Upper lobe of right lung (tissue), 1 donor: ENCODE results near the gene NFAM1. TPM values are rescaled to one million over a fixed set of nuclear protein-coding genes. Genes with fewer than 3 reads are reported as not detected.

Experiments
- ATAC-seq: fragments of 200-7000 bp; cut with Tn5 transposase; one replicate; pipeline ENCODE4 v1.9.1; 2020; ENCODE audit warnings: mild to moderate bottlenecking, moderate library complexity
- DNase-seq: peaks from one replicate; pipeline ENCODE4 v3.0.0-alpha.2; 2020
- H3K27ac ChIP-seq: fragments of 200-600 bp; one replicate; pipeline ENCODE4 v1.8.0; 2022
- H3K27me3 ChIP-seq: fragments of 200-600 bp; one replicate; pipeline ENCODE4 v1.8.0; 2022; ENCODE audit warnings: mild to moderate bottlenecking
- H3K36me3 ChIP-seq: fragments of 200-600 bp; one replicate; pipeline ENCODE4 v1.8.0; 2022
- H3K4me1 ChIP-seq: fragments of 200-600 bp; one replicate; pipeline ENCODE4 v1.8.0; 2022
- H3K4me3 ChIP-seq: fragments of 200-600 bp; one replicate; pipeline ENCODE4 v1.8.0; 2022; ENCODE audit warnings: mild to moderate bottlenecking
- H3K9me3 ChIP-seq: fragments of 200-600 bp; one replicate; pipeline ENCODE4 v1.8.0; 2022
- CTCF ChIP-seq: fragments of 200-600 bp; IDR thresholded peaks from one replicate; pipeline ENCODE4 v1.8.0; 2022; ENCODE audit warnings: antibody characterized with exemption
- intact Hi-C: fragments of 100-400 bp; cut with DNase I; formaldehyde crosslinking; loops from one replicate; pipeline ENCODE4 v1.11.0; 2022
- total RNA-seq: library from RNA; stranded (reverse); fragmentation: NEBNext Ultra II Directional; extraction: Animal tissue kit (Norgen Biotek cat#: 25700); gene quantifications from one replicate; pipeline ENCODE4 v1.2.1, GENCODE V29; 2021
- donor health status: DM: no; HTN: yes; CAD: no; lungs with severe emphysema.

The NFAM1 gene
- total RNA-seq, 1 donor from 2014 or later = 12.6 TPM

GRCh38 chr22:42365111-42365865 lies 66.9 kb downstream of the NFAM1 start:
- no peak overlapping the region for H3K4me3 ChIP-seq
- intact Hi-C loops = no loop called here
- H3K27ac ChIP-seq = no peak overlapping the region
- no peaks in the 10 kb centered on the region for H3K36me3 ChIP-seq
- H3K9me3 ChIP-seq = no peaks in the 10 kb centered on the region
- peaks cover 13% of the 10 kb centered on the region for H3K27me3 ChIP-seq
- DNase-seq = no peak
- H3K4me1 ChIP-seq = peaks cover 18% of the 10 kb centered on the region
- no peak for TF ChIP-seq CTCF
- ATAC-seq = no peak

DNA sequence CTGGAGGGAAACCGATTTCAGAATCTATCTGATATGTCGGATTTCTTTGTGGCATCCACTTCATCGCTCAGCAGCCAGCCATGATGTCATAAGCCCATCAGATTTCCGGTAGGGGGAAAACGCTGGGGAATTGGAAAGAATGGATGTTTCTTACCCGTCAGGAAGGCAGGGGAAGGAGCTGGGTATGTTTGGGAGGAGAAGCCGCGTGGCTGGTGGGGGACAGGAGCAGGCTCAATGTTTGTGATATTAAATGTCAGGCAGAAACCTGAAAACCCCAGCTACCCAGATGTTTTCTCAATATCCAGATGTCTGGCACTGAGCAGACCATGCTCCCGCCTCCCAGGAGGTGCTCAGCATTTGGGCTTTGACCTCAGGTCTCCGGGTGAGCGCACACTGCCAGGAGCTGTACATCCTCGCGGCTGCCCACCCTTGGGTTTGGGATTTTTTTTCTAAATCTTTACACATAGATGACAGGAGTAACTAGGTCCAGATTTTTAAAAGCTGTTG lies 67.5 kb downstream of the NFAM1 start:
- Histone ChIP-seq H3K4me1 (peaks cover 16% of the 10 kb centered on the region), H3K9me3 (no peaks in the 10 kb centered on the region), H3K36me3 (no peaks in the 10 kb centered on the region), H3K27ac (no peak overlapping the region), H3K27me3 (peaks cover 13% of the 10 kb centered on the region), H3K4me3 (no peak overlapping the region)
- ATAC-seq = no peak
- DNase-seq = no peak
- intact Hi-C loops = no loop called here
- TF ChIP-seq CTCF = no peak

DNA sequence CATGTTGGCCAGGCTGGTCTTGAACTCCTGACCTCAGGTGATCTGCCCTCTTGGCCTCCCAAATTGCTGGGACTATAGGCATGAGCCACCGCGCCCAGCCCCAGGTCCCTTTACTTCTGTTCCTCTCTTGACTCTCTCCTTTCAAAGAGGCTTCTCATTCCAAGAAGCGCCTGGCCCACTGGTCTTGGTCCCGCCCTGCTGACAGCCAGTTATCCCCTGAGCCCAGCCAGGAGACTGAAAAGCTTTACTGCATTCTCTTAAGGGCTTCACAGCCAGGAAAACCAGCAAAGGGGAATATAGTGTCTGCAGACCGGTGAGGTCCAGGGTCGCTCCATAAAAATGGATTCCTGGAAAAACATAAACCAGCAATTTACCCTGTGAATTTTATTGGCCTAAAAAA lies 68.3 kb downstream of the NFAM1 start:
- no peak for ATAC-seq
- Histone ChIP-seq H3K27me3 (peaks cover 13% of the 10 kb centered on the region), H3K9me3 (no peaks in the 10 kb centered on the region), H3K4me3 (no peak overlapping the region), H3K36me3 (no peaks in the 10 kb centered on the region), H3K27ac (no peak overlapping the region), H3K4me1 (peaks cover 12% of the 10 kb centered on the region)
- intact Hi-C loops = no loop called here
- TF ChIP-seq CTCF = no peak
- no peak for DNase-seq

DNA sequence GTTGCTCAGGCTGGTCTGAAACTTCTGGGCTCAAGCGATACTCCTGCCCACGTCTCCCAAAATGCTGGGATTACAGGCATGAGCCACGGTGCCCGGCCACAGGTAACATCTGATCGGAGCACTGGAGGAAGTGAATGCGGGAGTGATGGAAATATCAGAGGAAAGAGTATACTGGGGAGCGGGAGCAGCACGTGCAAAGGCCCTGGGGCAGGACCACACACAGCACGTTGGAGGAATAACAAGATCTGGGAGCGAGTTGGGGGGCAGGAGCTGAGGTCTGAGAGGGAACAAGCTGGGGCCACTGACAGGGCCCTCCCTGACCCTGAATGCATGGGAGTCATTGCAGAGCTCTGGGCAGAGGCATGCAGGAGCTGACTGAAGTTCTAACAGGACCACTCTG lies 70.7 kb downstream of the NFAM1 start:
- Histone ChIP-seq H3K36me3 (no peaks in the 10 kb centered on the region), H3K9me3 (no peaks in the 10 kb centered on the region), H3K4me3 (no peak overlapping the region), H3K27me3 (no peaks in the 10 kb centered on the region), H3K4me1 (peaks cover 3% of the 10 kb centered on the region), H3K27ac (no peak overlapping the region)
- DNase-seq = no peak
- TF ChIP-seq CTCF = no peak
- intact Hi-C loops = no loop called here
- ATAC-seq = no peak

- no peaks in the 10 kb centered on the region for H3K36me3 ChIP-seq
- TF ChIP-seq CTCF = no peak
- no peaks in the 10 kb centered on the region for H3K27me3 ChIP-seq
- H3K4me1 ChIP-seq = peaks cover 3% of the 10 kb centered on the region
- H3K9me3 ChIP-seq = no peaks in the 10 kb centered on the region
- DNase-seq = no peak
- ATAC-seq = no peak
- H3K27ac ChIP-seq = no peak overlapping the region
- intact Hi-C loops = no loop called here
- no peak overlapping the region for H3K4me3 ChIP-seq
Observed at GRCh38 chr22:42360348-42360747, 71.9 kb downstream of the NFAM1 start.
